Coronary artery (tissue), 2 donors: ENCODE data around the gene ARHGEF3.

Experiments
- DNase-seq: peaks from one replicate; pipeline ENCODE4 v3.0.0-alpha.2; 2017; ENCODE audit warnings: low spot score
- H3K27ac ChIP-seq, 2 donors: fragments of 200-600 bp; sonication (generic); one replicate each; pipeline ENCODE4 v1.5.1; 2016 to 2019
- H3K4me3 ChIP-seq: fragments of 200-600 bp; sonication (generic); 2 replicates; pipeline ENCODE4 v1.5.1; 2016; ENCODE audit warnings: mild to moderate bottlenecking, moderate library complexity
- TF ChIP-seq, protein P1 (sequence below): fragments of 200-600 bp; sonication (generic); IDR thresholded peaks from one replicate; pipeline ENCODE4 v1.5.1; 2019; ENCODE audit warnings: antibody characterized with exemption

Gene ARHGEF3

DNA sequence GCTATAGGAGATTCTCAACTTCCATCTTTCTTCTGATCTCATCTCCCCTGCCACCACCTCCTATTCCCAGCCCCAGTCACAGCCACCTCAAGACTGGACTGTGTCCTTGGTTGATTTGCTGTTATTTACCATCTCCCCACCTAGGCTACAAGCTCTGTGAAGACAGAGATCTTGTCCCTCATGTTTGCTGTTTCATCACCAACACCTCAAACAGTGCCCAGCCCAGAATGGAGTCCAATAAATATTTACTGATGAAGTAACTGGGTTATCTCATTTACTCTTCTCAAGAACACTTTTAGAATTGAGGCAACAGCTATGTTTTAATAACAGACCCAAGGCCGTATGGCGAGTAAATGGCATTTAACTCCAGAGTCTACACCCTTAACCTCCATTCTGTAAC is 29.1 kb upstream of the ARHGEF3 start:
- TF ChIP-seq, protein P1, sequence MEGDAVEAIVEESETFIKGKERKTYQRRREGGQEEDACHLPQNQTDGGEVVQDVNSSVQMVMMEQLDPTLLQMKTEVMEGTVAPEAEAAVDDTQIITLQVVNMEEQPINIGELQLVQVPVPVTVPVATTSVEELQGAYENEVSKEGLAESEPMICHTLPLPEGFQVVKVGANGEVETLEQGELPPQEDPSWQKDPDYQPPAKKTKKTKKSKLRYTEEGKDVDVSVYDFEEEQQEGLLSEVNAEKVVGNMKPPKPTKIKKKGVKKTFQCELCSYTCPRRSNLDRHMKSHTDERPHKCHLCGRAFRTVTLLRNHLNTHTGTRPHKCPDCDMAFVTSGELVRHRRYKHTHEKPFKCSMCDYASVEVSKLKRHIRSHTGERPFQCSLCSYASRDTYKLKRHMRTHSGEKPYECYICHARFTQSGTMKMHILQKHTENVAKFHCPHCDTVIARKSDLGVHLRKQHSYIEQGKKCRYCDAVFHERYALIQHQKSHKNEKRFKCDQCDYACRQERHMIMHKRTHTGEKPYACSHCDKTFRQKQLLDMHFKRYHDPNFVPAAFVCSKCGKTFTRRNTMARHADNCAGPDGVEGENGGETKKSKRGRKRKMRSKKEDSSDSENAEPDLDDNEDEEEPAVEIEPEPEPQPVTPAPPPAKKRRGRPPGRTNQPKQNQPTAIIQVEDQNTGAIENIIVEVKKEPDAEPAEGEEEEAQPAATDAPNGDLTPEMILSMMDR, result no peak
- DNase-seq, result no peak
- no peak overlapping the region for H3K4me3 ChIP-seq
- H3K27ac ChIP-seq, result no peak overlapping the region

DNA sequence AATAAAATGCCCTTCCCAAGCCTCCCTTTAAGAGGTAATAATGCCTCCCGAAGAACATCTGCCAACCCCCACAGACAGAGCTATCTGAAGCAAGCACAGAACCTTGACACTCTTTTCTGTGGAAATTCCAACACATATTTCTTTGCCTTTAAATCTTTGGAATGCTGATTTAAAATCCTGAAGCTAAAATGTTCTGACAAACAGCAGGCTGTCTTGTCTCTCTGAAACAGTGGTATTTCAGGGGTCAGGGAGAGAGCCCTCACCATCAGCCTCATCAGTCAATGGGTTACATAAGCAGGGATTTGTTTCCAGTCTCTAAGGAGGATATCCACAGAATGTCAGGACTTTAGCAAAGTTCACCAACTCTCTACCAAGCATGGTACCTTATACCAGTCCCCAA is 27.8 kb upstream of the ARHGEF3 start:
- H3K27ac ChIP-seq, result no peak overlapping the region
- no peak overlapping the region for H3K4me3 ChIP-seq
- TF ChIP-seq, protein P1, result no peak
- no peak for DNase-seq

DNA sequence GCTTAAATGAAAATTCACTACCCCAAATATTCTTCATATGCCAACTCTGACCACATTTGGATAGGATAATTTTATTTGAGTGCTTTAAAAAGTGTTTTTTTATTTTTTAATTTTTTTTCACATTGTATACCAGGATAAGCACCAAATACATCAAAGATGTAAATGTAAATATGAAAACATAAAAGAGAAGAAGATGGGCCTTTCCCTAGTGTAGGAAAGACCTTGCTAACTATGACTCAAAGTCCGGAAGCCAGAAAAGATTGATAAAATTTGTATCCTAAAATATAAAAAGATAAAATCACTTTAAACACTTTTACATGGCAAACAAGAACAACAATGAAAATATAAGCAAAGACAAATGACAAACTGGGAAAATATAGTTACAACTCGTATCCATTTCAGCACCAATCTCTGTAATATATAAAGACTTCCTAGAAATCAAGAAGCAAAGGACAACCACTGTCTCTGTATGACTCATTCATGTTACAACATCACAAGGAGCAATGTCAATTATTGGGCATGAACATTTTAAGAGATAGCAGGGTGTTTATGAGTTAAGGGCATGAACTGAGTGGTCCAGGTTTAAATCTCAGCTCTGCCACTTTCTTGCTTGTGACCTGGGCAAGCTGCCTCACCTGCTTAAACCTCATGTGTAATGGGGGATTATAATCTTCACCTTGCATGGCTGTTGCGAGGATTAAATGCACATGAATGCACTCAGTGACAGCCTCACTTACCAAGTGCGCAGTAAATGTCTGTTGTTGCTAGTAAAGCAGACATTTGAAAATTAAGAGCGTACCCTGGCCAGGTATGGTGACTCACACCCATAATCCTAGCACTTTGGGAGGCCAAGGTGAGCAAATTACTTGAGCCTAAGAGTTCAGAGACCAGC is 25.3 kb upstream of the ARHGEF3 start:
- DNase-seq, result no peak
- H3K27ac ChIP-seq, result no peak overlapping the region
- TF ChIP-seq, protein P1, result no peak
- no peak overlapping the region for H3K4me3 ChIP-seq

DNA sequence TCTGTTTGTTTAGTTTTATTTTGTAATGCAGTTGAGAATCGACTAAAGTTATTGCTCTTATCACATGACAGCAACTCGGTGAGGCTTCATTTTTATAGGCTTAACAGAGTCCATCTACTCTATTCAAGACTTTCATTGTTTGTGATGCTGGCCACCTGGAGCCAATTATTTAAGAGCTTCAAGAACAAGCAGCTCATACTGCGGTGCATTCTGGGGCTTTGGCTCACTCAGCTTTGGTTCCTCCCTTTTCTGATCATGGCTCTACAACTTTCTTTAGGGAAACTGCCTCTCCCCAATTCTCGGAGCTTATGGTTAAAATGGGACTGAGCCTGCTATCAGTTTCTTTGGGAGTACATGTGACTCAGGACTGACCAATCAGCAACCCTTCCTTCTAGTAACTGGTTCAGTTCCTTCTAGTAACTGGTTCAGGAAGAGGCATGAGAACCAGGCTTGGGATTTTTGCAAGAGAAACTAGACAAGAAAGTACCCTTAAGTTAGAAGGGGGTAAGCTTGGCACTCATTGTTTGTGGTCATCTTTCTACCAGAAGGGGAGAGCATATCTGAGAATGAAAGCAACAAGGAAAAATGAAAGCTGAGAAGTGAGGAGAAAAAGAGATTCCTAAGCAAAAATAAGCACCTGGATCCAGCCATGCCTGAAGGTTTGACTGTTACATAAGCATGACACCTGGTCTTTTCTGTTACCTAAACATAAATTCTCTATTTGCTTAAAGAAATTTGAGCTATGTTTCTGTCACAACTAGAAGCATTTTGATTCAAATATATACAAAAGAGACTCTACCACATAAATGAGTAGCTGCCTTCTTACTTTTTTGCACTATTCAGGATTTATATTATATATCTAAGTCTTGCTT is 24.1 kb upstream of the ARHGEF3 start:
- DNase-seq, result no peak
- Histone ChIP-seq H3K4me3 (no peak overlapping the region), H3K27ac (no peak overlapping the region)
- TF ChIP-seq, protein P1, result no peak

DNA sequence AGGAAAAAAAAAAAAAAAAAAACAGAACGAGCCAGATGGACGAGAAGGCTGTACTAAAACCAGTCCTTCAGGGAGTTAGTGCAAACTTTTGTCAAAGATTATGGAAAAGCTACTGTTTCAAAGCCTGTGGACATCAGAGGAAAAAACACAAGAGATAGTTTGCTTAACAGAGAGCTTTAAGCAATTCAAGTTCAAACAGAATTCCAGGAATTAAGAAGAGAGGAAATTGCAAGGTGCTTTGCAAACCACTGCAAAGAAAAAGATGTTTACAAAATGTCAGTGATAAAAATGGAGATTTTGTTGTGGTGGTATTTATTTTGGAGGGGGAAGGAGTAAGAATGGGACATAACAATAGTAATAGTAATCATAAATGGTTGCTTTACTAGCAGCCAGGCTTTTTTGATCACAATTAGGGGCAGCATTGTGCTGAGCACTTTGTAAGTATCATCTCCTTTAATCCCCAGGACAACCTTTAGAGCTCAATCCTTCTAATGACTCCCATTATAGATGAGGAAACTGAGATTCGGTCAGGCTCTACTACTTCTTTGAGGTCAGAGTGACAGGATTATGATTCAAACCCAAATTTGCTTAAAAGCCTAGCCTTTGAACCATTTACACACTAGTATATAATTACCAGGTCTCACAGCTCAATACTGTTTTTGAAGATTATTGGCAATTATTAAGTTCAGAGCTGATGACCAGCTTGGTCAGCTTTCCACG is 22.4 kb upstream of the ARHGEF3 start:
- TF ChIP-seq, protein P1, result no peak
- H3K4me3 ChIP-seq, result no peak overlapping the region
- no peak overlapping the region for H3K27ac ChIP-seq

DNA sequence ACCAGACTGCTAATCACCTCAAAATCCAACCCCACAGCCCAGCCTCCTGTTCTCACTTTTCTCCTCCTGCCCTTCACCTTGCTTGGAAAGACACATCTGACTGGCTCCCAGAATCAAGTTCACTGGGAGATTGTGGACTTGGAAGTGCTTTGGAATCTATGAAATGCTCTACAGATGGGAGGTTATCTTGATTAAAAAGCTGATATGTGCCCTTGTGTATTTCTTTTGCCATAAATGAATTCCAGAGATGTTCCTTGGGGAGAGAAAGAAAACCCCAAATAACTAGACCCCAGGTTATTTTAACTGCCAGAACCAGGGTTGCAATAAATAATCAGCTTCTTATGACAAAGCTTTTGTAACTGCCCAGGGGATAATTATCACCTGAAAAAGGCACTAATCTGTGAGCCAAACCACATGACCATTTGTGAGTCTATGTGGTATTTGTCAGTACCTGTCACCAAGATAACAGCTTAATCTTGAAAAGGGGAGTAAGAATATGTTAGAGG is 21.7 kb upstream of the ARHGEF3 start:
- no peak for DNase-seq
- TF ChIP-seq, protein P1, result no peak
- H3K4me3 ChIP-seq, result no peak overlapping the region
- H3K27ac ChIP-seq, result no peak overlapping the region

More for the DNA sequence above, 22.4 kb upstream of the ARHGEF3 start:
- DNase-seq, result no peak
